ENCODE measurements around the gene KDELR1. TPM values are rescaled to one million over a fixed set of nuclear protein-coding genes. Genes with fewer than 3 reads are reported as not detected.

Gene KDELR1
- total and polyA plus RNA-seq, 9 of the 15 experiments (the other 6 are each of a cell fraction or from before 2014, with no cell fraction given): 6.1 to 165 (median 58.5) TPM

GRCh38 chr19:48364598-48365348 is 26.6 kb downstream of the KDELR1 start (continued):
- no peak for TF ChIP-seq RBM25 (IDR thresholded peaks at IDR 0.05; ENCODE audit: low read depth, low read length, severe bottlenecking)

- Histone ChIP-seq H3K27me3 (ENCODE audit: control insufficient read depth in 2 of 2, insufficient read depth in 2 of 2, low read length in 2 of 2) (no peaks in the 10 kb centered on the region), H3K36me3 (ENCODE audit: control insufficient read depth, insufficient read depth, low read length) (peaks cover 3% of the 10 kb centered on the region; the same call in 2 of the 3 replicates), H3K9me3 (replicated peaks; ENCODE audit: control insufficient read depth, insufficient read depth, low read depth, low read length) (no peaks in the 10 kb centered on the region), H3K4me1 (replicated peaks in 1 of 2; ENCODE audit: control insufficient read depth in 2 of 2, insufficient read depth in 2 of 2, low read length in 2 of 2) (peaks cover 8 to 29% of the 10 kb centered on the region in 2 experiments), H3K79me2 (ENCODE audit: control insufficient read depth, insufficient read depth, low read length) (peaks cover 4% of the 10 kb centered on the region; the same call in 1 of the 3 replicates), H4K20me1 (replicated peaks; ENCODE audit: control insufficient read depth, insufficient read depth, low read length) (no peaks in the 10 kb centered on the region), H3K9me1 (ENCODE audit: control insufficient read depth, insufficient read depth, low read length) (no peaks in the 10 kb centered on the region), H2AFZ (ENCODE audit: low read depth, low read length) (peak within 1 kb of the TSS; percentile 93), H3K9ac (ENCODE audit: insufficient read depth in 1 of 2, low read depth in 2 of 2, low read length in 2 of 2) (peak within 1 kb of the TSS; percentile 93 to 96), H3K4me2 (ENCODE audit: insufficient read depth, low read length) (peak within 1 kb of the TSS; percentile 98), H3K27ac (ENCODE audit: extremely low read depth, low read depth, low read length) (peak within 1 kb of the TSS; percentile 96), H3K4me3 (peak within 1 kb of the TSS; percentile 52)
- in situ Hi-C loops (cut with MboI): no loop called here
- peak; percentile 95 for ATAC-seq
- 0% methylated on average over 47 of the region's 59 CpGs for WGBS (ENCODE audit: insufficient coverage, low coverage, missing lambda C conversion rate)
- BruUV-seq (replicated peaks): no TSS peak
- peak; percentile 100 for FAIRE-seq
- CTCF ChIA-PET (ENCODE audit: low intra/inter-chr PET ratio): no interaction called here
- DNase-seq (ENCODE audit: extremely low read depth in 1 of 4, low spot score in 3 of 4): peak; percentile 98 to 100 (median 99)
- POLR2A ChIA-PET: interaction anchor here (0.6 to 2.5 kb wide), 14 partner anchors 9 to 357 kb away, joined by 3 to 13 read pairs (median 4); partner anchors contain the start of gene KDELR1
- intact Hi-C loops (cut with micrococcal nuclease): loop anchor here (2.0 to 5.0 kb wide), 3 partner anchors 27 to 42 kb away; partner anchors contain the start of gene KDELR1
- TF ChIP-seq KLF10 (CRISPR knock-in tag; IDR thresholded peaks at IDR 0.05) (no peak), ATF1 (CRISPR knock-in tag; IDR thresholded peaks at IDR 0.05) (no peak), ATF1 (tag; IDR thresholded peaks at IDR 0.05) (peak; percentile 87), E2F5 (CRISPR knock-in tag; IDR thresholded peaks at IDR 0.05) (peak; percentile 69; the same call in 1 of the 2 replicates), DNMT1 (IDR thresholded peaks at IDR 0.05) (no peak), SMC3 (conservative IDR thresholded peaks at IDR 0.05; ENCODE audit: insufficient read depth, low read depth, low read length) (0 out of 2 replicates have a peak, but pooled peaks have one; percentile 8), E2F3 (CRISPR knock-in tag; IDR thresholded peaks at IDR 0.05) (peak; percentile 97), MEIS2 (IDR thresholded peaks at IDR 0.05; ENCODE audit: partially characterized antibody) (peak; percentile 99), ZNF717 (CRISPR knock-in tag; IDR thresholded peaks at IDR 0.05) (no peak), RBM15 (IDR thresholded peaks at IDR 0.05; ENCODE audit: insufficient read depth, low read length) (no peak), RNF2 (IDR thresholded peaks at IDR 0.05) (peak; percentile 71), CTCFL (IDR thresholded peaks at IDR 0.05; ENCODE audit: borderline replicate concordance, insufficient read depth, low read depth, low read length, poor library complexity, severe bottlenecking) (peak; percentile 28), POU5F1 (IDR thresholded peaks at IDR 0.05; ENCODE audit: borderline replicate concordance, low read depth, low read length, partially characterized antibody) (peak; percentile 52), SMARCA4 (IDR thresholded peaks at IDR 0.05) (peak; percentile 49; the same call in 1 of the 2 replicates), YY1 (IDR thresholded peaks at IDR 0.05; ENCODE audit: borderline replicate concordance in 1 of 3, control insufficient read depth in 1 of 3, extremely low read depth in 1 of 3, insufficient read depth in 3 of 3, insufficient read length in 1 of 3, insufficient replicate concordance in 2 of 3, low read depth in 1 of 3, low read length in 2 of 3) (peak in 2 of 3 experiments; percentile 42 to 48)
These were observed 27.3 kb downstream of the KDELR1 start, which contains the start of the genes SYNGR4 and TMEM143 for GRCh38 chr19:48363810-48364597. SYNGR4 (plus strand) TSS chr19:48364367; CDS start chr19:48365843, 1,476 bp downstream. TMEM143 (minus strand) TSS chr19:48363940; CDS start chr19:48363920, 20 bp downstream.

Data from K562 (cell line).